Measurements from ENCODE around the gene USH1C.

DNA sequence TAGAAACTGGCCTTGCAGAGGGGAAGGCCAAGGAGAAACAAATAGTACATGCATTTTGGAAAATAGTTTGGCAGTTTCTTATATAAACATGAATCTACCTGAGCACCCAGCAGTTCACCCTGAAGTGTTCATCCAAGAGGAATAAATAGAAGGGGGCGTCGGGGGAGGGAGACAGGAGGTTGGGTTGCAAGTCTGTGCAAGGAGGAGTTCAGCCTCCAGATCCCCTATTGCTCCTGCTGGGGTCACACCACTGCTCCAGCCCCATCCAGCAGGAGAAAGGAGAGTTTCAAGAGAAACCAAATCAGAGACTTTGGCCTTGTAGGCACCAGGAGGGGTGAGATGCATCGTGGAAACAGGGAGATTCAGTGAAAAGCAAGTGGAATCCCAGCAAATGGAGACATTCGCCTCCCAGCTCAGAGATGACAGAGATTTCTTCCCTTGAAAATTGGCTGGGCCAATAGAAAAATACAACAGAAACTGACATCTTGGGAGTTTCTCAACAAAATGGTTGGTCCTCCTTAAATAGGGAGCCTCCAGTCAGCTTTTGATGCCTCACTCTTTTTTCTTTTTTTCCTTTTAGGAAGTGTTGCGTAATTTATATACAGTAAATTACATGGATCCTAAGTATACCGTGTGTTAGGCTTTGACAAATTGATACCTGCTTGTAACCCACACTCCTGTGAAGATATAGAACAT, 37.0 kb upstream of the USH1C start:
- TF ChIP-seq CTCF (IDR thresholded peaks at IDR 0.05) (no peak), POLR2AphosphoS5 (IDR thresholded peaks at IDR 0.05) (no peak), POLR2A (IDR thresholded peaks at IDR 0.05) (no peak), EP300 (IDR thresholded peaks at IDR 0.05) (no peak)

All from gastroesophageal sphincter (tissue), 3 donors.